GM19240 (cell line): Measurements from ENCODE around the gene FRYL.

Experiments
- DNase-seq: peaks from one replicate; pipeline ENCODE4 v3.0.0; 2011; ENCODE audit warnings: low spot score; ENCODE audit not compliant: insufficient read length

FRYL gene

GRCh38 chr4:48623182-48623780 lies 156.8 kb downstream of the FRYL start:
- no peak for DNase-seq

DNA sequence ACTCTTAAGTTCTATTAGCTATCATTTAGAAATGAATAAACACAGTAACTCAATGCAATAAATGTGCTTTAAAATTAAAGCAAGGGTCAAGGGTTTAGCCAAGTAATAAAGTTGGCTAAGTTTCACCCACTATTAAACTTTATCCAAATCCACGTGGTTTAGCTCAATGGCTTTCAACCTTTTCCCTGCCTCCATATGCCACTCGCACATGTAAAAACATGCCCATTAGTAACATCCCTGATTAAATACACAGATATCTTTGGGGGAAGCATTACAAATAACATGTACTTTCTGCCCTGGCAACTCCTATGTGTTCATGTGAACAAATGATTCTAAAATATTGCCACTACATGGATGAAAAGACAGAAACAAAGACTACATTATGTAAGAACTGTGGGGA lies 159.2 kb downstream of the FRYL start:
- DNase-seq = no peak

DNA sequence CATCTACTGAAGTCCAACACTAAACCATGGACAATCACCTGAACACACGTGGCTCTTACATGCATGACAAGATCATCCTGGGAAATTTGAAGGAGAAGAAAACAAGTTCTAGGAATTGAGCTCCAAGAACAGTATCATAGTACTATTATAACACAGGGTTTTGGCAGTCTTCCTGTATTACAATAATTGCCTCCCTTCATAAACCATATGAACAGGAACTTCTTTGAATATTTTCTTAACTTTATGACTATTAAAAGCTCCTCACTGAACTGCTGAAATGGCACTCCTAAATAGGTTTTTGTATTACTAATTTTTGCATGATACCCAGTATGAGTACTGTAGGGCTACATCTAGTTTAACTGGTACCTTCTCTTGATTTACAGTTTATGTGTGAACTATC lies 160.0 kb downstream of the FRYL start:
- DNase-seq = no peak

DNA sequence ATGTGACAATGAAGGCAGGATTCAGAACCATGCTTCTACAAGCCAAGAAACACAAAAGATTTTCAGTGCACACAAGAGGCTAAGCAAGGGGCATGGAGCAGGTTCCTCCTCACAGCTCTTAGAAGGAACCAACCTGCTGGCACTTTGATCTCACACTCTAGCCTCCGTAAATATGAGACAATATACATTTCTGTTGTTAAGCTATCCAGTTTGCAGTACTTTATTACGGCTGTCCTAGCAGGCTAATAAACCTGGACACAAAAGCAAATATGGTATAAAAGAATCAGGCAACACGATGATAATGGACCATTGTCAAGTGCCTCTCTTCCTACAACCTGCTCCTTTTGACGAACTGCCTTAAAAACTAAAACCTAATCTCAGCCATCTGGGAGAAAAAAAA lies 175.6 kb downstream of the FRYL start:
- DNase-seq = no peak

- no peak for DNase-seq
These were observed 176.0 kb downstream of the FRYL start for GRCh38 chr4:48604041-48604440.

- no peak for DNase-seq
These were observed 176.6 kb downstream of the FRYL start for GRCh38 chr4:48603366-48604003.

DNA sequence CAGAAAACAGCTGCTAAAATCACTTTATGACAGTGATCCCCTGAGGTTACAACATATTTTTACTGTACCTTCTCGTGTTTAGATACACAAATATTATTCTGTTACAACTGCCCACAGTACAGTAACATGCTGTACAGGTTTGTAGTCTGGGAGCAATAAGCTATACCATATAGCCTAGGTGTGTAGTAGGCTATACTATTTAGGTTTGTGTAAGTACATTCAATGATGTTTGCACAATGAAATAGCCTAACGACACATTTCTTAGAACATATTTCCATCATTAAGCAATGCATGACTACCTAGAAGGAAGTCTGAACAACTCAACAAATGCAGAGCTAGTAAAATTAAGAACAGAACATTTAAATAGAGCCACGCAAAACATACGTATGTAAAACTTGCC lies 177.3 kb downstream of the FRYL start:
- no peak for DNase-seq

- DNase-seq = no peak
These were observed 177.9 kb downstream of the FRYL start for GRCh38 chr4:48602222-48602621.

- DNase-seq = no peak
These were observed 183.7 kb downstream of the FRYL start for GRCh38 chr4:48596336-48596735.

GRCh38 chr4:48594180-48594579 lies 185.9 kb downstream of the FRYL start:
- DNase-seq = no peak

GRCh38 chr4:48591372-48591771 lies 188.7 kb downstream of the FRYL start:
- DNase-seq = no peak

DNA sequence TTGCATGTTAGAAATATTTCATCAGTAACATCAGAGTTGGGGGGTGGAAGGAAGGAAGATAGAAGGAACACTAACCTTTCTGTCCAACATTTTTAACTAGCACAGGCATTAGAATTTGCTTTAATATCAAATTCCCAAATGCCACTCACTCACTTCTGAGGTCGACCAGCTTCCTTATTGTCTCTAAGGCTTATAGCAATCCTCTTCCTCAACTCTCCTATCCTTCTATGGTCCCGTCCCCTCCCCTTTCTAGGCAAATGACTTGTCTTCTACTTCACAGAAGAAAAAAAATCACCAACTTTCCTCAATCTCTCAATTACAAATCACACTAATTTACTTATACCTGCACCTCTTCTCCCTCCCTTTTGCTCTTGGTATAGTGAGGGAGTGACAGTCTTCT lies 189.2 kb downstream of the FRYL start:
- no peak for DNase-seq

- DNase-seq = no peak
These were observed 191.0 kb downstream of the FRYL start for GRCh38 chr4:48589098-48589445.

DNA sequence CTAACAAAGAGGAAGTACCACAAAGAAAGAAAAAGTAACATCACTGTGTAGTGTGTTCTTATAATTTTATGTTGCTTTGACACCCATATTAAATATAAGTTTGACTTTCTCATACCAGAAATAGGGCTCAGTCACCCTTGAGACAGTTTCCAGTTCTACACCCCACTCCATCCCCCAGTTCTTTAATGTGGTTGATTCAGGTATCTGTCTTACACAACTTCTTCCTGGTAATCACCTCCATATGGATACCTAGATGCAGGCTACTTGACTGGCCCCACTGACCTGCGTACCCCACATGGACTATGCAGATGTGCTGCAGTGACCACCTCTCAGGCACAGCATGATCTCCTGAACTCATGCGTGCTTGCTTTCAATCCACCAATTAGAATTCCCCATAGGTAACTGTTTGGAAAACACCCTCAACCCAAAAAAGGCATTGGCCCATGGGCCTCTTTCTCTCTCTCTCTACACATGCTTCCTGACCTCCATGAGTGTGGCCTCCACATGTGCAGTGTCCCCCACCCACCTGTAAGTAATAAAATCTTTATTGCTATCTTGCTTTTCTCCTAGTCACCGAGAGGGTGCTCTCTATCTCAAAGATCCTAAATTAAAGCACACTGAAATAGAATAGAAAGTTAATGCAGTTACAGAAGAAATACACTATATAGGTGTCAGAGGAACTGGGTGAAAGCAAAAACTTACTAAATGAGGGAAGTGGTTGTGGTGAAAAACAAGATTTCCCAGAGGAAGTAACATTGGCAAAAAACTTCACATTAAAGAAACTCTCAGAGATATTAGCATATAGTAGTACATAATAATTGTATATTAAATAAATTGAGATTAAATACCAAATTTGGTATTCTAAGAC lies 191.6 kb downstream of the FRYL start:
- no peak for DNase-seq

GRCh38 chr4:48585401-48585800 lies 194.7 kb downstream of the FRYL start:
- DNase-seq = no peak

DNA sequence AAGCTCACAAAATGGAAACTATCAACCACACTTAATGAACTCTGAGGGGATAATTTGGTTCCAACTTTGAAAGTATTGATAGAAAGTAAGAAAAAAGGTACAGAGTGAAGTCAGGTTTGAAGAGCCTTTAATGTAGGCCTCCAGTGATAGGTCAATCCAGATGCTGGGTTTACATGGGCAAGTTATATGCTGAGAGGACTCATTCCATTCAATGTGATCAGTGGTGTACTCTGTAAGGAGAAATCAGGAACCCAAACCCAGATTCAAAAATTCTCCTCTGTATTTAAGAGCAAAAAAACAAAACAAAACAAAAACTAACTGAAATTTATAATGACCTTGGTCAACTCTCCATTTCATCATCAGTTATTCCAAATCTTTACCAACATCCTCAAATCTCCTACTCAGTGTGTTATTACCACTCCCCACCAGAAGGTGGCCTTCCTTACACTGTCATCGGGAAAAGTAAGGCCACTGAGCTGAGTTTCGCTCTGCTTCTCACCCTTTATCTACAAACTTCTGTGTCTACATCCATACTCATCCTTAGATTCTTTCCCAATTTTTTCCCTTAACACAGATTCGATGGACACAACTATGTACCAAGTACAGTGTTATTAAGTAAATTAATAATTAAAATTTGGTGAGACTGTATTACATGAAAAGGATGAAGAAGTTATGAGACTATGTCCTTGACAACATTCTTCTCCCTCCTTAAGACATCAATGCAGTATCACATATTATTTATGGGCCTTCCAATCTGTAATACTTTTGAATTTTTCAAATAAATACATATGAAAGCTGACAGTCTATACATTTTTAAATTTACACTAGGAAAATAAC lies 201.7 kb downstream of the FRYL start:
- DNase-seq = no peak

GRCh38 chr4:48575964-48576363 lies 204.1 kb downstream of the FRYL start:
- no peak for DNase-seq

GRCh38 chr4:48571471-48571870 lies 208.6 kb downstream of the FRYL start:
- no peak for DNase-seq

GRCh38 chr4:48570646-48571220 lies 209.3 kb downstream of the FRYL start:
- no peak for DNase-seq

GRCh38 chr4:48566034-48566384 lies 214.1 kb downstream of the FRYL start:
- no peak for DNase-seq

- no peak for DNase-seq
These were observed 214.6 kb downstream of the FRYL start for GRCh38 chr4:48565362-48566033.
